HUDEP-2 (cell line): ENCODE results near the gene GABRA4.

ENCODE experiments used
- DNase-seq, 76 experiments: peaks; one replicate each; lab custom pipeline; 2025; ENCODE audit not compliant: unreplicated experiment in 76 of 76; lab: John Stamatoyannopoulos, UW

Gene GABRA4

DNA sequence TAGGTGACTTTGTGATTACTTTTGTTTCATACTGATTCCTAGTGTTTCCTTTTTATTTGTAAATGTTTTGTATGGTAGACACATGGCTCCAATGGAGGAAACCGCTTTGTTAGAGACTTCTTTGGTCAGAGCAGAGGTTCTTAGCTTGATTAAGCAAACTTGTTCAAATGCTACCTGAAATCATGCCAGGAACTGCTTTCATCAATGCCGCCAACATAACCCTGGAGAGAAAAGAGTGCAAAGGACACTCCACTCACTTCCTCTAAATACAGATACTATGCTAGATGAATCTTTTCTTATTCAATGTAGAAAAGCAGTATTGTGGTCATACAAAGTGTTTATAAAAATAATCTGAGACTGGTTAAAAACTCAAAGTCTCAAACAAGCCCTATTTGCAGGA is 58.7 kb downstream of the GABRA4 start:
- no peak for DNase-seq

- DNase-seq = no peak
Observed at GRCh38 chr4:46933686-46934085, 59.7 kb downstream of the GABRA4 start.

GRCh38 chr4:46931981-46932380 is 61.4 kb downstream of the GABRA4 start:
- peak in 24 of 76 experiments; percentile 0 to 33 (median 8) for DNase-seq

GRCh38 chr4:46930891-46931290 is 62.5 kb downstream of the GABRA4 start:
- DNase-seq = no peak

- no peak for DNase-seq
Observed at GRCh38 chr4:46927201-46927600, 66.2 kb downstream of the GABRA4 start.

GRCh38 chr4:46924789-46925529 is 68.4 kb downstream of the GABRA4 start:
- DNase-seq = no peak

- no peak for DNase-seq
Observed at GRCh38 chr4:46922205-46922604, 71.2 kb downstream of the GABRA4 start.

- DNase-seq = no peak
Observed at GRCh38 chr4:46909078-46909477, 84.3 kb downstream of the GABRA4 start, which contains the start of gene COX7B2. Gene COX7B2 (minus strand): TSS chr4:46909245. CDS start chr4:46735192, 174,053 bp downstream.

DNA sequence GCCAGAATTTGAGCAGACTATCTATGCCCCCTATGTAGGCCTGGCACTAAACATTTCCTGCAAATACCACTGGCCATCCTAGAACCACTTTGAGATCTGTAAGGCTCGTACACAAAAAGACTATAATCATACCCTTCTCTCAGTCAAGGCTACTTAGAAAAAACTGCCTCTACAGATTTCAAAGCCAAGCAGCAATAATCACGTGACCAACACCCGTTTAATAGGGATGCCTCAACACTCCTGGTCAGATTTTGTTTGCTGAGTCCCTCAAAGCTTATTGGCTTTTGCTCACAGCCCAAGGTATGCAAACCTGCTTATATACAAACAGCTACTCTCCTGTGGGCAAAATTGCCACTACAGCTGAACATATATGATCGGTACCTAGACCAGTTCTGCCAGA is 85.2 kb downstream of the GABRA4 start:
- no peak for DNase-seq

- DNase-seq = no peak
Observed at GRCh38 chr4:46900082-46900481, 93.3 kb downstream of the GABRA4 start.

- no peak for DNase-seq
Observed at GRCh38 chr4:46894826-46895225, 98.6 kb downstream of the GABRA4 start.

DNA sequence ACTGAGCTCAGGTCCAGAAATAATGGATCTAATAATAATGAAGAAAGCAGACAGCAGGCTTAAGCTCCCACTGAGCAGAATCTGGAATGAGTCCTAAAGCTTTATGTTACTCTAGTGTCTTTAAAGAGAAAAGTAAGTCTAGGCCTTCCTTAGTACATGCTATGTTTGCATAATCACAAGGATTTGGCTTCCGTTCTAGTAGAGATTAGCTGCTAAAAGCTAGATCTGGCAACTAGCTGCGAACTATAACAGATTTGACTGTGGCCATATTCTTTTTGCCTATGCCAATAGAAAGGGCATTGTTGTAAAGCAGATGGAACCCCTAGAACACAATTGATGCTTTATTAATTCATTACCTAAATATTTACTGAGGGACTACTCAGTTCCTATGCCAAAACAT is 103.3 kb downstream of the GABRA4 start:
- DNase-seq = no peak

GRCh38 chr4:46889410-46889809 is 104.0 kb downstream of the GABRA4 start:
- DNase-seq = no peak

DNA sequence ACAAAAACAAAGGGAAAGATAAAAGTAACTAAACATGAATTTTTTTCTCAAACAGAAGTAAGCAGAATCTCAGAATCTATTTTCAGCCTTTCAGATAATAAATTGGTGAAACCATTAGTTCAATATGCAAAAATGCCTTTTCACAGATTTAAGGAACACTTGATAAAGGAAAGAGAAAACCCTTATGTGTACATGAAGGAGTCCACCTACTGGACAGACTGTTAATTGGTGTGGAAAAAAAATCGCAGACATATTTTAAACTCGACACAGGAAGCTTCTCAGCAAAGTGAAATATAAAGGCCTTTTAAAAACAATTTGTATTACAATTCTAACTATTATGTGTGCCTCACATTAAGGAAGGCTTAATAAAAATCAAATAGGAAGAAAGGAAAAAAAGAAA is 106.7 kb downstream of the GABRA4 start:
- DNase-seq = peak in 23 of 76 experiments; percentile 1 to 49 (median 19)

GRCh38 chr4:46878641-46879040 is 114.7 kb downstream of the GABRA4 start:
- no peak for DNase-seq

GRCh38 chr4:46874811-46875210 is 118.6 kb downstream of the GABRA4 start:
- DNase-seq = peak in 61 of 76 experiments; percentile 0 to 92 (median 54)

- DNase-seq = peak in 49 of 76 experiments; percentile 1 to 79 (median 35)
Observed at GRCh38 chr4:46870411-46870810, 123.0 kb downstream of the GABRA4 start.
